Limb (tissue), 2 donors: ENCODE data around the gene PXMP4.
A peak's percentile ranks its signal among the peaks of the same experiment; 100 is the strongest.

ENCODE experiments used
- DNase-seq, 2 donors: peaks; one replicate each; pipeline ENCODE4 v3.0.0-alpha.2; 2016; ENCODE audit errors: extremely low spot score in 2 of 2

PXMP4 gene

GRCh38 chr20:33656783-33657703, 63.1 kb downstream of the PXMP4 start:
- DNase-seq, result no peak

GRCh38 chr20:33656010-33656782, 63.9 kb downstream of the PXMP4 start:
- peak in 1 of 2 donors; percentile 35 for DNase-seq

GRCh38 chr20:33655164-33655563, 64.9 kb downstream of the PXMP4 start:
- DNase-seq, result no peak

- DNase-seq, result peak in 1 of 2 donors; percentile 34
Observed at GRCh38 chr20:33654680-33655161, 65.4 kb downstream of the PXMP4 start.

GRCh38 chr20:33653900-33654596, 66.1 kb downstream of the PXMP4 start:
- DNase-seq, result peak in 1 of 2 donors; percentile 45

- DNase-seq, result peak; percentile 58 to 82
Observed at GRCh38 chr20:33653218-33653899, 66.8 kb downstream of the PXMP4 start.
